LoVo (cell line): ENCODE data around the gene ASXL3.

ENCODE experiments used
- DNase-seq: peaks from one replicate; pipeline ENCODE4 v3.0.0-alpha.2; 2016; ENCODE audit warnings: low spot score

The ASXL3 gene

DNA sequence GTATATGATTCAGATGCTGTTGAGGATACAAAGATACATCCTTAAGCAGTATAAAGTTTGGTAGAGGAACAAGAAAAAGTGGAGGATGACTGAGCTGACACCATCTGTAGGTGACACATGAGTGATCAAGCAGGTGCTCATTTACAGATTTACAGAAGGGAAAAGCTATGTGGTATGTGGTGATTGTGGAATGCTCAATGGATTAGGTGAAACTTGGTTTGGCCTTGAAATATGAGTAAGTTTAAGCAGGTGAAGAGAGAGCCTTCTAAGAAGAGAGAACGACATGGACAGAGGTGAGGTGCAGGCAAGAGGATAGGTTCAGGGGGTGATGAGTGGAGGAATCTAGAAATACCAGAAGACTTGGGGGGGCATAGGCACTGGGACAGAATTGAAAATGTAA, 5.9 kb downstream of the ASXL3 start:
- no peak for DNase-seq

DNA sequence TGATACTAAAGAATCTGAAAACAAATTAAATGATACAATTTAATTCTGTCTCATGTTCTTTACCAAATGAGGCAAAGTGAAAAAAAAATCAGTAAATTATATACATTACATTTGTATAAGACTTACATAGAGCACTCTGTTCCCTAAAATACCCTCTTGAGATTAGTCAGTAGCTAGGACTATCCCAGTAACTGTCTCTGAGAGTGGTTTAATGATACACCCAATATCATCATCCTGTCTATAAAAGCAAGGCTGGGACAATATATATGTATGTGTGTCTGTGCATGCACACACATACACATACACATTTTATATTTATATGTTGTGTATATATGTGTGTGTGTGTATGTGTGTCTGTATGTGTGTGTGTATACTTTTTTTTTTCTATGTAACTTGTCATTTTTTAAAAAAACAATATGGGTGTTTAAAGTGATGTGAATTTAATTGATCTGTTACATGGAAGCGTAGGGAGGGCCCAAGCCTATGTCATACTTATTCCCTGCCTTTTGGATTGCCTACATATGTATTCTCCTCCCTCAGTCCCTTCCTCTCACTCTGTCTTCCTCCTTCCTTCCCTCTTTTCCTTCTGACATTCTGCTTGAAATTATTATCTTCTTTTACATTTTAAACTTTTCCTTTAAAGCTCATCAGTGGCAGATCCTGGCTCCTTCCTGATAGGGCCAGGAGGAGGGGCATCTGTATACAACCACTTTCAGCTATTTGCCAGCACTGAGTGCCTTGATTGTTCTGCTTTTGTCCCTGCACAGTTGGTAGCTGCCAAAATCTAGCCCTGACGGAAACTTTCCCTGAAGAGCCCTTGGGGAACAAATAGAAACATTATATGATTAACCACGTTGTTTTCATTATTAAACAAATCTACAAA, 6.8 kb downstream of the ASXL3 start:
- DNase-seq = no peak

DNA sequence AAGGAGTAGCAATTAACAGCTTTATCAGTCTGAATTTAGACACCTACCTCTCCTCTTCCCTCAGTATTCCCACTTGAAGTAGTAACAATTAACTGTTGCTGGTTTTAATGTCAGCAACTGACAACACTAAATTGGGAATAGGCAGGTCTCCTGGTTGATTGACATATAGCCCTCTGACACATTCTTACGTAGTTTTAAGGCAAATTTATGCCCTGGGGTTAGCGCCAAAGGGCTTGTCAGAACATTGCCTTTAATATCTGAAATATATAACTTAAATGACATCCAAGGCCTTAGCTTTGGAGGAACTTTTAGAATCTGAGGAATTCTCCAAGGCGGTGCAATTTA, 7.4 kb downstream of the ASXL3 start:
- no peak for DNase-seq

DNA sequence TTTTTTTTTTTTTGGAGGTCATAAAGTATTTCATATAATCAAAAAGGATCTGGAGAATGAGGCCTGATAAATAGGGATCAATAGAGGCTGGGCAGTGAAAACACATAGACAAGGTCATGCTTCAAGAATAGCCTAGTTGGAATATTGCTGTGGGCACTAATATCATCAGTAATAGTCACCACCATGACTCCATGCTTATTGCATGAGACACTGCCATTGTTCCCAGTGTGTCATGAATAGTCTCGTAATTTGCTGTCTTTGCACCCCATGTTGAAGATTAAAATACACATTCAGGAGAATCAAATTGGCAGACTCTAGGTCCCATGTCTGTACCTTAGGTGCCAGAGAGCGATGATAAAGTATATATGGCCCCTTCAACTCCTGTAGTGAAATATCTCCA, 10.3 kb downstream of the ASXL3 start:
- no peak for DNase-seq

DNA sequence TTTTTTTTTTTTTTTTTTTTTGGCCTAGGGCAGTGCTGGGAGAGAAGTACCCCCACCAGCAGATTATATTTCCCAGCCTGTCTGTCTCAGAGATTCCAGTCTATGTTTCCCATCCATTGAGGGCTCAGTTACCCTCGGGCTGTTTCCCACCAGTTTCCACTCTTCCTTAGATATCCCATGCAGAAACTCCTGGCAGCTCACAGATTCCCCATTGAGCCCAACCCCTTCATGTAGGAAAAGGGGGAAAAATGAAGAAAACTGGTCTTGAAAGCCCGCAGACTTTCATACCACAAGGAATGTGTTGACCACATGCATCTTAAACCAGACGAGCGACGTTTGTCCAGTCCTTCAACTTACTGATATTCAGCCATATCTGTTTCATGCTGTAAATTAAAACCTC, 15.2 kb downstream of the ASXL3 start:
- no peak for DNase-seq

DNA sequence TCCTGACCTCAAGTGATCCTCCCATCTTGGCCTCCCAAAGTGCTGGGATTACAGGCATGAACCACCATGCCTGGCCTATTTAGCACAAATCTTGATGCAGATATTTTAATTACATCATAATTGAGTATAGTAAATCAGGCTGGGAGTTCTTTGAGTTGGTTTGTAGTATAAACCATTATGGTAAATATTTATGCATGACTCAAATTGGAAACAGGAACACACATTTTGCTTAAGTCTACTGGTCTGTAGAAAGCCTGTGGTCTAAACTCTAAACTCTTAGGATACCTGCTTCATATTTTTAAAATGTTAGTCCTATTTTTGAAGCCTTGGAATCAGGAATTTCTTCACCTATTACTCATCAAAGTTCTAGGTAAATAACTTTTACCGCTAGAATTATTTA, 16.8 kb downstream of the ASXL3 start:
- no peak for DNase-seq

DNA sequence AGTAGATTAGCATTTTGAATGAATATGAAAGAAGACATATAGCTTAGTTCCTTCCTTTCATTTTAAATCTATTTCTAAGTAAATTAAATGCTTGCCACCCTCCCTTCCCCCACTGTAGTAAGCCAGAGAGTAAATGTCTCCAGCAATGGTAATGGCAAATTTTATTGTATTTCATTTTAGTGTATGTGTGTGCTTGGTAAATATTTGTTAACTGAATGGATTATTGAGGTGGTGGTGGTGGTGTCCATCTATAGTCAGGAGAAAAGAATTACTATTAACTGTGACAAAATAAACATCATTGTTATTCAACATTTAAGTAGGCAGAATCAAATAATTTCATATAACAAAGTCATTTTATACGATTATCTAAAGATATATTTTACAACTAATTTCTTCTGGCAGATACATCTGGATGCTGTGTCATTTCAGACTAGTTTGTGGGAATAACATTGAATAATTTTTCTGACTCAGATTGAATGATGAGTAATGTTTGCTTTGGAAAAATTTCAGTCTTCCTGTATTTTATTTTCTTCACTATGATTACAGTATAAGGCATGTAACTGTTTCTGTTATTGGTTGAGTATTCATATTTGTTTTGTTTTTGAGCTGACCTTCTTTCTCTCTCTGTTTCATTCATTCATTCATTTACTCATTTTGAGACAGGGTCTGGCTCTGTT, 18.3 kb downstream of the ASXL3 start:
- no peak for DNase-seq

DNA sequence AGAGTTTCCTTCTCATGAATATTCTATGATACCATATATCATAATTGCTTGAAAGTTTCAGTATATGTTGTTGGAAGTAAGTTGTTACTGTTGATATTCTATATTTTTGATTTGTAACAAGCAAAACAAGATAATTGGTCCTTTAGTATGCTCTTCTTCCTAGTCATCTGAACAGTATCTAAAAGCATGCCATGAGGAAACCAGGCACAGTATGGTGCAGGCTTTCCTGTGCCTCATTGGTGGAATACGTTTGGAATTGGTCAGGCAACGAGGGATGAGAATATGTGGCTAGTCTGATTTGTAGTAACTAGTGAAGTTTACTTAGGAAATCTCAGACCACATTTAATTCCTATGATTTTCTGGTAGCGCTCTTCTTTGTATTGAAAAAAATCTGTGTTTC, 22.8 kb downstream of the ASXL3 start:
- DNase-seq = no peak

DNA sequence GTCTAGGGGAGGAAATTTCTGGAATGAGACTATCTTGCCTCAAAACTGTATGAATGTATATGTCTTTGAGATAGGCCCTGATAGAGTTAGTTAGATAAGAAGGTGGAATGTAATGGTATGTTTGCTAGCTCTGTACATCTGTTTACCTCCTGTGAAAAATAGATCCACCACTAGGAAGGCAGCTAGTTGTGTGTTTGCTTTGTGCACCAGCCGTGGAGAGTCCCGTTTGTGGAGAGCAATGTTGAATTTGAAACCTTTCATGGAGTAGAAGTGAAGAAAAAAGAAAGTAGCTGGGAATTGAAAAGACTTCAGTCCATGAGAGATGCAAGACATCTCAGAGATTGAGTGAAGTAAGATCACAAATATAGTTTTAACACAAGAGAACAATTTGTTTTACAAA, 25.4 kb downstream of the ASXL3 start:
- no peak for DNase-seq

DNA sequence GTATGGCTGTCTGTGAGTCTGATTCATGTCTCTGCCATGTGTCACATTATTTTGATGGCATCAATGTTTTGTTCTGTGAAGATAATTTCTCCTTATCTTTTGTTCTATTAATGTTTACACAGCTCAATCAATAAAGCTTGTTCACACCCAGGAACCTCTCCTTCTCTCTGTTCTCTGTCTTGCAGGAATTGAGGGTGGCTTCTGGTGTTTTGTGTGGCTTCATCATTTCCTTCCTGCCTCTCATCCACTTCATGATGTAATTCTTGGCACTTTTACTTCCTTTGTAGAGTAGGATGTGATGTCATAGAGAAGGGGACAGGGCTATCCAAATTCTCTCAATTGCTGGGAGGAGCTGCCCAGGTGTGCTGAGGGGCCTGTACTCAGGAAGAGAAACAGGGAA, 27.2 kb downstream of the ASXL3 start:
- DNase-seq = no peak

DNA sequence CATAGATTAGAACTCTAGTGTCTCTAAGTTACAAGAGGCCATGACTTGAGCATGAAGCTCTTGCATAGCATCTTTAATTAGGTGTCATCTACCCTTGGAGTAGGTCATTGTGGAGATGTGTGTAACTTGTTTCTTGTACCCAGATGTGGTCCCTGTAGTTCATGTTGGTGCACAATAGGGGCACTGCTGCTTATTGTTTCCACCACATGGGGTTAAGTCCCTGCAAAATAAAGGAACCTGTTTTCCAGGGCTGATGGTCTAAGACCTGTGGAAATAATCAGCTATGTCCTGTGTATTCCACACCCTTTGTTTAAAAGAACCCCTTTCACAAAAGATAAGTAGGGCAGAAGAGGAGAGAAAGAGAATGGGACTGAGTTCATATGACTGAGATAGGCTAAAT, 28.6 kb downstream of the ASXL3 start:
- DNase-seq = no peak

DNA sequence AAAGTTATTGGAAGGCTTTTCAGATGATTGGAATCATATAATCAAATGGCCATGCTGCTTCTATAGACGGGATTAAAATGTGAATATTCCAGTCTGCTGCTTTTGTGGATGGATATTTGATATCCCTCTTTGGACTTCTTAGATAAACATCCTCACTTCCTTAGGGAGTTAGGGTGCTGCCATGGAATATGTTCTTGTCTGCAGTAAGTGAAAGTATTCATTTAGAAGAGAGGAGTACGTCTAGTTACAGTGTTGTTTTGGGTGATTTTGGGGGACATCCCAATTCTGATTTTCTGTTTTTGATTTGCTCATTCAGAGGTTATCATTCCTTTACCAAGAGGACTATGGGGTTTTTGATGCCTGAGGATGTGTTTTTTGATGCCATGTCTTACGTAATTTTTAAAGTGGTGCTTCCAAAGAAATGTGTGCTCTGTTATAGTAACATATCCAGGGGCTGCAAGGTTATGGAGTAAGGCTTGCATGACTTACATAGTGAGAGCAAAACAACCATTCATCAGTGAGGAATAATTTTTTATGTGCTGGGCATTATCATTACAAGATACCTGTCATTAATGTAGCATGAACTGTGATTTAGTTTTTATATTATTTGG, 33.6 kb downstream of the ASXL3 start:
- no peak for DNase-seq

DNA sequence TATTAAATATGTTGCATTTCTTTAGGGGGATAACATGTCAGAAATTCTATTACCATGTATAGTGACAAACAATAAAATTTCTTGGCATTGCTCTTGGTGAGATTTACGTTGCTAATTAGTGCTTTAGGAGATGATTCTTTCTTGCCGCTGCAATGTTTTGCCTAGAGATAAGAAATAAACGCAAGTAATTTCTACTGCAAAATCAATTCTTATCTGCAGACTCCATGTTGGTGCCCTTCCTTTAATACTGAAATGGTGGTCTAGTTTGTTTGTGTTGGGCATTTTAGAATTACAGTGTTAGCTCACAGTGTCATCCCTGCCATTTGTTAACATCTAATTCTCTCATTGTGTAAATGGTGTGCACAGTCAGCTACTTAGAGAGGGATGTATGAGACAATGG, 34.6 kb downstream of the ASXL3 start:
- no peak for DNase-seq

DNA sequence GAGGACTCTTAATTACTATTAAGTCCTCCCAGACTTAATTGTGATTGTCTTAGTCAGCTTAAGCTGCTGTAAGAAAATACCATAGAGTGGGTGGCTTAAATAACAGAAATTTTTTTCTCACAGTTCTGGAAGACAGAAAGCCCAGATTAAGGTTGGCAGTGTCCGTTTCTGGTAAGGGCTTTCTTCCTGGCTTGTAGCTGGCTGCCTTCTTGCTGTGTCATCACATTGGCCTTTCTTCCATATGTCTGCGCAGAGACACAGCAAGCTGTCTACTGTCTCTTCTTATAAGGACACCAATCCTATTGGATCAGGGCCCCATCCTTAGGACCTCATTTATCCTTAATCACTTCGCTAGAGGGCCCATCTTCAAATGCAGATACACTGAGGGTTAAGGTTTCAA, 38.5 kb downstream of the ASXL3 start:
- no peak for DNase-seq

DNA sequence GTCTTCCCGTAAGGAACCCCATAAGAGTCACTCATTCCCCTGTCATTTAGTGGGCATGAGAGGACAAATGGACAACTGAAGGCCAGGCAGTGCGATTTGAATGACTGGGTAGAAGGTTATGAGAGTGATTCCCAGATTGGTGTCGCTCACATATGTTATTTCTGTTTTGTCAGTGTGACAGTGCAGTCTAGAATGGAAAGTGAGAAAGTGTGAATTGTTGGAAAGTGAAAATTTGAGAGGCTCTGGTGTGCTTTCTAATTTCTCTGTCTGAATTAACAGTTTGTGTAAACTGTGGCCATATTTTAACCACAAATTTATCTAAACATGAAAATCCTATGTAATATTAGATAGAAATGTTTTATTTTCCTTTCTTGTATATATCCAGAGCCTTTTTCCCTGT, 49.1 kb downstream of the ASXL3 start:
- no peak for DNase-seq

DNA sequence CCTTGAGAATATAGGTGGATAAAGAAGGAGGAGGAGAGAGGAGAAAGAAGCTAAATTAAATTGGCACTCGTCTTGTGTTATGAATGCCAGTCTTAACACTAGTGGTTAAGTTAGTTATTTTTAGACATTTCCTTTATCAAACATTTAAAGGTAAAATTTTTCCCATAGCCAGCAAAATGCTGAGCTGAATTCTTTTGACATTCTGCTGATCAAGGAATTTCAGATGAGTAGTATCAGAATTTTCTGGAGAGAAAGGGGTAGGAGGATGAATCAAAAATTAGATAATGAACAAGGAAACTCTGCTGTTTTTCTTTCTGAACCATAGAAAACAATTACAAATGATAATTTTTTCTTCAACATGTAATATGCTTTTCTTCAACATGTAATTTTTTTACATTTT, 52.5 kb downstream of the ASXL3 start:
- no peak for DNase-seq

DNA sequence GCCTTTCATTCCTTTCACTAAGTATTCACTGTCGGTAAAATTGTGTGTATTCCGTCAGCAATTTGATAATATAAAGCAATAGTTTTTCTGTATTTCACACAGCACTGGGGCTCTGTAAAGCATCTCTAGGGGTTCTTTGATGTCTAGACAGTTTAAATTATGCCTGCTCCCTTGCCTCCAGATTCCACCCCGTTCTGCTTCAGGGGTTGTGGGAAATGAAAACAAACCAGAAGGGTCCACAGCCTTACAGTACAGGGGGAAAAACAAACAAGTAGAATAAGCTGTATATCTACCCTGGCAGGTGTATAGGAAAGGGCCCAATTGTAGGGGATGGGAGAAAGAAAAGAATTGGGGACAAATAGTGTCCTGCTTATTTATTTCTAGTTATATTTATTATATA, 63.1 kb downstream of the ASXL3 start:
- no peak for DNase-seq

DNA sequence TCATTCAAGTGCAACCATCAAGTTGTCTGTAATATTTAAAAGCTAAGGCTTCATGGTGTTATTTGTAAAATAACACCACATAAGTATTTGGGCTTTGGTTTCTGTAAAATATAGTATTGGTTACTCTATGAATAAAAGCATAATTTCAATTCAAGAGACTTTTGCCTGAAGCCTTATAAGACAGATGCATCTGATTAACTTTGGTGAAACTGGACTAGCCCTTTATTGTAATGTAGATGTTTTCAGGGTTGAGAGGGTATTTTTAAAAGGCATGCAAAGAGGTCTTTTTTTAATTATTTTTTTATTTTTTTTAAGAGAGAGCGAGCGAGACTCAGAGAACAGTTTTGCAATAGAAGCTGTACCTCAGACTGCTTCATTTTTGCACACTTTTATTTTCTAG, 66.5 kb downstream of the ASXL3 start:
- no peak for DNase-seq

DNA sequence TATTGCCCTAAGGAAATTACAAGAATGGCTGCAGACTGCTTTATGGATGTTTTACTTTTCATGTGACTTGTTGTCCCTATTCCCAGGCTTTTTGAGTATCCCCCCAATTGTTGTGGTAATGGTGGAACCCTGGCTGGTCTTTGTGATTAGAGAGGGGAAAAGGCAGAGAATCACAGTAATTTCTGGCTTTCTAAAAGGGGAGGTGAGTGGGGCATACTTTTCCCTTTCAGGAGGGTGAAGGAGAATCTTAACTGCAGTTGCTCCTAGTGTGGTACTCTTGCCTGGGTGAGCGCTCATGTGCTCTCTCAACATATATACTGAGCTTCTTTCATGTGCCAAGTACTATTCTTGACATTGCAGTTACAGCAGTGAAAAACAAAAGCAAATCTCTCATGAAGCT, 69.3 kb downstream of the ASXL3 start:
- no peak for DNase-seq

DNA sequence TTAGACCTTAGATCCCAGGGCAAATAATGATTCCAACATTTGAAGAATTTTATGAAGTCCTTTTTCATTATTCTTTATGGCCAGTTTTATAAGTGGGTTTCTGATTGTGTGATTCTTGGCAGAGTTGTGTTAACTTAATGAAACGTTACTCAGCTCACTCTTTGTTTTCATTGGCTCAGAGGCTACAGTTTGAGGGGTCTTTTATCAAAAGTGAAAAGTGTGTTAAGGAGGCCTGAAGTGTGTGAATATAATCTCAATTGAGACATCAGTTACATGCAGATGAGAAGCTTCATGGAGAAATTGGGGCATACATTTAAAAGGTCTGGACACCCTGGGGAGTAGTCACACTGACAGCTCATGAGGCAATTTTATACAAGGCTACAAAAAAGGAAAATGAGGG, 74.6 kb downstream of the ASXL3 start:
- DNase-seq = no peak

DNA sequence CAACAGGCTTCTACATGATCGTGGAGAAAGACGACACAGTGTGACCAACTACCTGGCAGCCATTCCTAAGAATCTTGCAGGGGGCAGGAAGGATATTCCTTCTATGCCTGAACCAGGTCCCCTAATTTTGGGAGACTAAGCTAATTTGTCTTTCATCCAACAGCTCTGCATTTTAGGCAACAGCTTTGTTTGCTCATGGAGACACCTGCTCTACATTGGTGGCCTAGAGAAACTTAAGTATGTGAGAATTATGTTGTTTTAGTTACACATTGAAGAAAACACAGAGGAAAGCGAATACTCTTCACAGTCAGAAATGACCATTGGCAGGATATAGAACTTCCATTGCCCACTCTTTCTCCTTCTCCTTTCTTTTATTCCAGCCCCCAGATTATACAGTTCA, 75.2 kb downstream of the ASXL3 start:
- DNase-seq = no peak

DNA sequence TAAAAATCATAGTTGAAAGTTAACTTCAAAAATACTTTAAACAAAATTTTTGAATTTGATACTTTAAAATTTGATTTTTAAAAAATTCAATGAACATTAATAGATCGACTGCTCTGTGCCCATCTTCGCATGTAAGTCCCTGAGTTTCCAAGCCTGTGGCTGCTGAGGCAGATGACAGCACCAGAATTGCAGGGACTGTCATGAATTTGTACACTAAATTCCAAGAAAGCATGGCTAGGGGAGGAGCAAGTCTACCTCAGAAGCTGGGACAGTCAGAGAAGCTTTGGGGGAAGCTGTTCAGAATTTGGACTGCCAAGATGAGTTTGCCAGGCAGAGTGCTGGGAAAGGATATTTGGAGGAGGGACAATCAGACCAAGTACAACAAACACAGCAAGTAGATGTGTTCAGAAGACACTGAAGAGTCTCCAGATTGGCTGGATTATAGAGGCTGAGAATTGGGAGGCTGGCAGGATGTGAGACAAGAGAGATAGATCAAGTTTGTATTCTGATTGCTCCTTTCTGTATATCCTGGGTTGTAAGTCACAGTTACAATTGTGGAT, 79.0 kb downstream of the ASXL3 start:
- no peak for DNase-seq

DNA sequence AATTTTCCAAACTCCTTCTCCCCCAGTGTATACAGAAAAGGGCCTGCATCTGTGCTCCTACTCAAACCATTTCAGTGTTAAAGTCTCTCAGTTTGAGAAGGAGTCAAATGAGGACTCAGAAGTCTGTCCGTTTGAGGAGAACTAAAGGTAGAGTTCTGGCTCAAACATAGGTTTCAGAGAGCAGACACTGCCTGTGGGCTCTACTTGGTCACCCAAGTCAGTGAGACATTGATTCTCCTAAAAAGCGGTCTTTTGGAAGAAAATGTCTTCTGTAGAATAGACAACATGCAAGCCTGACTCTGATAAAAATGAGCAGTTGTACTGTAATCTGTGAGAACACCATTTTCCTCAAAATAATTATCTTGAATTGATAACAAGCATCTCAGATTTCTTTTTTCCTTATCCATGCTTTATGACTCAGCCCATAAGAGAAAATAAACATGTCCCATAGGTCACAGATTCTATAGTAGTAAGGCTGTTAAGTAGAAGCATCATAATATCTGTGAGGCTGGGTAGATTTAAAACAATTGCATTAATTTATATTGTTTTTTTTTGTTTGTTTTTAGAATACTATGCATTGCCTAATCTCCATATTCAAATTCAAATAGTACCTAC, 82.8 kb downstream of the ASXL3 start:
- peak; percentile 4 for DNase-seq
